Neural cell (in vitro differentiated cells): Measurements from ENCODE around the gene CDS1. TPM values are rescaled to one million over a fixed set of nuclear protein-coding genes. Genes with fewer than 3 reads are reported as not detected.

ENCODE experiments used
- H2AFZ ChIP-seq: fragments of 200-600, 300-800 bp; sonication (generic), shearing (Covaris generic); 2 replicates; pipeline ENCODE4 v1.6.0; 2014; ENCODE audit warnings: low read depth, mild to moderate bottlenecking, antibody characterized with exemption, low read length, moderate library complexity
- H3F3A ChIP-seq: fragments of 200-600 bp; shearing (Covaris generic); 2 replicates; pipeline ENCODE4 v1.6.1; 2016; ENCODE audit warnings: mild to moderate bottlenecking, moderate library complexity, mixed read lengths, antibody characterized with exemption, low read length; ENCODE audit not compliant: insufficient read depth, poor library complexity, severe bottlenecking
- H3K27ac ChIP-seq: fragments of 200-600, 300-800 bp; sonication (generic), shearing (Covaris generic); 2 replicates; pipeline ENCODE4 v1.5.1; 2014; ENCODE audit warnings: mild to moderate bottlenecking, low read length, moderate library complexity
- H3K27me3 ChIP-seq: fragments of 300-800, 200-600 bp; sonication (generic), shearing (Covaris generic); 2 replicates; pipeline ENCODE4 v1.6.0; 2014; ENCODE audit warnings: mild to moderate bottlenecking, low read depth, low read length, moderate library complexity; ENCODE audit not compliant: insufficient read depth
- H3K36me3 ChIP-seq: fragments of 300-800, 200-600 bp; sonication (generic), shearing (Covaris generic); 2 replicates; pipeline ENCODE4 v1.5.1; 2014; ENCODE audit warnings: mild to moderate bottlenecking, antibody characterized with exemption, low read length, moderate library complexity; ENCODE audit not compliant: insufficient read depth
- H3K4me2 ChIP-seq: fragments of 300-800, 200-600 bp; sonication (generic), shearing (Covaris generic); 2 replicates; pipeline ENCODE4 v1.6.0; 2014; ENCODE audit warnings: mild to moderate bottlenecking, low read length
- H3K4me3 ChIP-seq: fragments of 300-800, 200-600 bp; sonication (generic), shearing (Covaris generic); 2 replicates; pipeline ENCODE4 v1.5.1; 2014; ENCODE audit warnings: mild to moderate bottlenecking, low read length, moderate library complexity
- H3K79me2 ChIP-seq: fragments of 200-600 bp; shearing (Covaris generic); replicated peaks from 2 replicates; pipeline ENCODE4 v1.6.0; 2014; ENCODE audit warnings: mild to moderate bottlenecking, low read length, moderate library complexity; ENCODE audit not compliant: insufficient read depth
- H3K9ac ChIP-seq: fragments of 300-800, 200-600 bp; sonication (generic), shearing (Covaris generic); 2 replicates; pipeline ENCODE4 v1.6.1; 2016; ENCODE audit warnings: mild to moderate bottlenecking, low read length, mixed read lengths
- H3K9me2 ChIP-seq: fragments of 200-600 bp; shearing (Covaris generic); 2 replicates; pipeline ENCODE4 v1.6.1; 2016; ENCODE audit warnings: mild to moderate bottlenecking, low read length, mixed read lengths; ENCODE audit not compliant: insufficient read depth
- H3K9me3 ChIP-seq: fragments of 200-600, 300-800 bp; sonication (generic), shearing (Covaris generic); 2 replicates; pipeline ENCODE4 v1.6.1; 2016; ENCODE audit warnings: mild to moderate bottlenecking, mixed run types, low read length, moderate library complexity, mixed read lengths
- H4K20me1 ChIP-seq: fragments of 200-600 bp; shearing (Covaris generic); 2 replicates; pipeline ENCODE4 v1.6.1; 2016; ENCODE audit warnings: mild to moderate bottlenecking, mixed run types; ENCODE audit not compliant: insufficient read depth
- CTCF ChIP-seq: fragments of 450-650 bp; IDR thresholded peaks from 2 replicates; pipeline ENCODE4 v1.5.1; 2014; ENCODE audit warnings: antibody characterized with exemption, mild to moderate bottlenecking, moderate library complexity; ENCODE audit not compliant: poor library complexity, severe bottlenecking
- EP300 ChIP-seq: fragments of 450-650 bp; conservative IDR thresholded peaks from 2 replicates; pipeline ENCODE4 v1.6.1; 2014; ENCODE audit warnings: antibody characterized with exemption, mild to moderate bottlenecking, moderate library complexity; ENCODE audit not compliant: poor library complexity, severe bottlenecking
- EZH2 ChIP-seq: fragments of 200-600, 300-800 bp; shearing (Covaris generic), sonication (generic); IDR thresholded peaks from 2 replicates; pipeline ENCODE4 v1.6.1; 2014; ENCODE audit warnings: antibody characterized with exemption, low read length, borderline replicate concordance, mild to moderate bottlenecking; ENCODE audit not compliant: insufficient read depth, poor library complexity, severe bottlenecking
- MXI1 ChIP-seq: fragments of 450-650 bp; conservative IDR thresholded peaks from 2 replicates; pipeline ENCODE4 v1.6.1; 2014; ENCODE audit warnings: antibody characterized with exemption, mild to moderate bottlenecking; ENCODE audit not compliant: poor library complexity, severe bottlenecking
- POLR2AphosphoS5 ChIP-seq: IDR thresholded peaks from 2 replicates; pipeline ENCODE4 v1.6.1; 2012
- RAD21 ChIP-seq: fragments of 450-650 bp; conservative IDR thresholded peaks from 2 replicates; pipeline ENCODE4 v1.6.1; 2014; ENCODE audit warnings: antibody characterized with exemption, mild to moderate bottlenecking, moderate library complexity
- REST ChIP-seq: IDR thresholded peaks from 2 replicates; pipeline ENCODE4 v1.6.1; 2012; ENCODE audit warnings: borderline replicate concordance
- SMC3 ChIP-seq: fragments of 450-650 bp; conservative IDR thresholded peaks from 2 replicates; pipeline ENCODE4 v1.6.1; 2014; ENCODE audit warnings: antibody characterized with exemption, mild to moderate bottlenecking, moderate library complexity; ENCODE audit not compliant: poor library complexity
- TAF1 ChIP-seq: IDR thresholded peaks from 2 replicates; pipeline ENCODE4 v1.6.1; 2012; ENCODE audit warnings: low read depth
- polyA plus RNA-seq: library from polyadenylated mRNA; depleted of rRNA; stranded (reverse); fragments of >200 nt; gene quantifications from 2 replicates; pipeline ENCODE4 v1.2.3, GENCODE V29; 2014

The CDS1 gene
- polyA plus RNA-seq, 1 donor from 2014 or later: 6.1 TPM

GRCh38 chr4:84606645-84607044 is 23.7 kb downstream of the CDS1 start:
- H3K9ac ChIP-seq: no peak overlapping the region
- no peak overlapping the region for H3K4me2 ChIP-seq
- no peaks in the 10 kb centered on the region for H3K79me2 ChIP-seq
- H3K27ac ChIP-seq: no peak overlapping the region
- no peak overlapping the region for H3K4me3 ChIP-seq
- no peaks in the 10 kb centered on the region for H3K9me2 ChIP-seq
- no peaks in the 10 kb centered on the region for H3K9me3 ChIP-seq
- TF ChIP-seq RAD21 (no peak), TAF1 (no peak), SMC3 (no peak), EZH2 (no peak), EP300 (no peak), POLR2AphosphoS5 (no peak), REST (no peak), MXI1 (no peak), CTCF (no peak)
- no peaks in the 10 kb centered on the region for H4K20me1 ChIP-seq
- H3F3A ChIP-seq: no peaks in the 10 kb centered on the region
- no peak overlapping the region for H2AFZ ChIP-seq
- no peaks in the 10 kb centered on the region for H3K36me3 ChIP-seq
- H3K27me3 ChIP-seq: no peaks in the 10 kb centered on the region

- H2AFZ ChIP-seq: no peak overlapping the region
- H3K27ac ChIP-seq: no peak overlapping the region
- no peaks in the 10 kb centered on the region for H3K9me2 ChIP-seq
- H3K9ac ChIP-seq: no peak overlapping the region
- H3K27me3 ChIP-seq: no peaks in the 10 kb centered on the region
- H4K20me1 ChIP-seq: no peaks in the 10 kb centered on the region
- no peaks in the 10 kb centered on the region for H3K9me3 ChIP-seq
- no peaks in the 10 kb centered on the region for H3F3A ChIP-seq
- no peak overlapping the region for H3K4me2 ChIP-seq
- no peak overlapping the region for H3K4me3 ChIP-seq
- no peaks in the 10 kb centered on the region for H3K36me3 ChIP-seq
- TF ChIP-seq CTCF (no peak), RAD21 (no peak), EZH2 (no peak), REST (no peak), SMC3 (no peak), EP300 (no peak), TAF1 (no peak), MXI1 (no peak), POLR2AphosphoS5 (no peak)
- no peaks in the 10 kb centered on the region for H3K79me2 ChIP-seq
These were observed 28.6 kb downstream of the CDS1 start for GRCh38 chr4:84611531-84611930.
